HuH-7 (cell line): ENCODE results near the gene SGPL1.

ENCODE experiments used
- DNase-seq: peaks from one replicate; pipeline ENCODE4 v3.0.0; 2011; ENCODE audit warnings: low spot score

The SGPL1 gene

GRCh38 chr10:70885481-70885880, 69.7 kb downstream of the SGPL1 start:
- DNase-seq, result no peak

- DNase-seq, result no peak
Measured at GRCh38 chr10:70885931-70886903, 70.5 kb downstream of the SGPL1 start.

GRCh38 chr10:70886921-70887665, 71.3 kb downstream of the SGPL1 start:
- no peak for DNase-seq

- peak; percentile 72 for DNase-seq
Measured at GRCh38 chr10:70887804-70888800, 72.4 kb downstream of the SGPL1 start, which contains the start of gene PCBD1. Gene PCBD1, minus strand, starts transcription at chr10:70888565. Its CDS starts 32 bp downstream, at chr10:70888533.

- DNase-seq, result no peak
Measured at GRCh38 chr10:70889291-70889690, 73.5 kb downstream of the SGPL1 start.

GRCh38 chr10:70890917-70891431, 75.2 kb downstream of the SGPL1 start:
- DNase-seq, result peak; percentile 26

- no peak for DNase-seq
Measured at GRCh38 chr10:70891627-70892026, 75.9 kb downstream of the SGPL1 start.

GRCh38 chr10:70892631-70893030, 76.9 kb downstream of the SGPL1 start:
- DNase-seq, result no peak

GRCh38 chr10:70893227-70894006, 77.7 kb downstream of the SGPL1 start:
- no peak for DNase-seq

GRCh38 chr10:70894416-70894815, 78.7 kb downstream of the SGPL1 start:
- no peak for DNase-seq

- DNase-seq, result no peak
Measured at GRCh38 chr10:70896551-70896950, 80.8 kb downstream of the SGPL1 start.

- DNase-seq, result no peak
Measured at GRCh38 chr10:70898687-70899086, 82.9 kb downstream of the SGPL1 start.

GRCh38 chr10:70899096-70899495, 83.3 kb downstream of the SGPL1 start:
- DNase-seq, result no peak

GRCh38 chr10:70901276-70901878, 85.6 kb downstream of the SGPL1 start:
- no peak for DNase-seq

GRCh38 chr10:70902661-70903261, 87.0 kb downstream of the SGPL1 start:
- DNase-seq, result no peak

GRCh38 chr10:70903262-70903921, 87.6 kb downstream of the SGPL1 start:
- DNase-seq, result peak; percentile 53

- DNase-seq, result no peak
Measured at GRCh38 chr10:70905071-70906021, 89.6 kb downstream of the SGPL1 start.
